H9 (cell line): ENCODE data around the gene BARX2. TPM values are rescaled to one million over a fixed set of nuclear protein-coding genes. Genes with fewer than 3 reads are reported as not detected.

Experiments
- DNase-seq: peaks from one replicate; pipeline ENCODE4 v3.0.0-alpha.2; 2017
- H2AFZ ChIP-seq: one replicate; pipeline ENCODE4 v1.6.1; 2013; ENCODE audit warnings: mild to moderate bottlenecking, low read length, control low read depth, moderate library complexity
- H2AK5ac ChIP-seq: 2 replicates; pipeline ENCODE4 v1.6.1; 2013; ENCODE audit warnings: low read length, control low read depth, mixed read lengths; ENCODE audit not compliant: insufficient read length
- H2BK120ac ChIP-seq: one replicate; pipeline ENCODE4 v1.6.1; 2013; ENCODE audit warnings: low read depth, mild to moderate bottlenecking, low read length, control low read depth, inconsistent platforms; ENCODE audit not compliant: poor library complexity, severe bottlenecking
- H2BK12ac ChIP-seq: 2 replicates; pipeline ENCODE4 v1.6.1; 2013; ENCODE audit warnings: low read length, control low read depth, mixed read lengths, low read depth; ENCODE audit not compliant: insufficient read length
- H2BK15ac ChIP-seq: 2 replicates; pipeline ENCODE4 v1.6.1; 2013; ENCODE audit warnings: low read depth, low read length, control low read depth
- H2BK20ac ChIP-seq: one replicate; pipeline ENCODE4 v1.6.1; 2013; ENCODE audit warnings: low read depth, mild to moderate bottlenecking, low read length, control low read depth, inconsistent platforms; ENCODE audit not compliant: poor library complexity, severe bottlenecking
- H2BK5ac ChIP-seq: 2 replicates; pipeline ENCODE4 v1.6.1; 2013; ENCODE audit warnings: low read length, control low read depth, mixed read lengths; ENCODE audit not compliant: insufficient read length
- H3K14ac ChIP-seq: 2 replicates; pipeline ENCODE4 v1.6.1; 2013; ENCODE audit warnings: low read length, control low read depth; ENCODE audit not compliant: insufficient read depth
- H3K18ac ChIP-seq: 2 replicates; pipeline ENCODE4 v1.6.1; 2013; ENCODE audit warnings: low read depth, mild to moderate bottlenecking, mixed read lengths, low read length, control low read depth; ENCODE audit not compliant: insufficient read length
- H3K23ac ChIP-seq: 2 replicates; pipeline ENCODE4 v1.6.1; 2013; ENCODE audit warnings: low read length, control low read depth, mixed read lengths, low read depth; ENCODE audit not compliant: insufficient read length
- H3K23me2 ChIP-seq: 2 replicates; pipeline ENCODE4 v1.6.1; 2013; ENCODE audit warnings: low read depth, mild to moderate bottlenecking, mixed read lengths, low read length, control low read depth; ENCODE audit not compliant: insufficient read length, poor library complexity, severe bottlenecking
- H3K27ac ChIP-seq: 2 replicates; pipeline ENCODE4 v1.5.1; 2013; ENCODE audit warnings: low read length, control low read depth, mixed read lengths, low read depth; ENCODE audit not compliant: insufficient read length
- H3K27me3 ChIP-seq: 2 replicates; pipeline ENCODE4 v1.6.1; 2013; ENCODE audit warnings: low read length, control low read depth, inconsistent platforms; ENCODE audit not compliant: insufficient read depth
- H3K4ac ChIP-seq: 2 replicates; pipeline ENCODE4 v1.6.1; 2013; ENCODE audit warnings: low read depth, mild to moderate bottlenecking, control low read depth, inconsistent platforms, low read length, moderate library complexity
- H3K4me1 ChIP-seq: 2 replicates; pipeline ENCODE4 v1.6.1; 2013; ENCODE audit warnings: low read length, control low read depth, inconsistent platforms; ENCODE audit not compliant: insufficient read depth
- H3K4me2 ChIP-seq: 2 replicates; pipeline ENCODE4 v1.6.1; 2013; ENCODE audit warnings: low read length, control low read depth, mixed read lengths; ENCODE audit not compliant: insufficient read length, insufficient read depth
- H3K56ac ChIP-seq: 2 replicates; pipeline ENCODE4 v1.6.1; 2013; ENCODE audit warnings: low read depth, mild to moderate bottlenecking, mixed read lengths, low read length, control low read depth; ENCODE audit not compliant: insufficient read length
- H3K79me1 ChIP-seq: 2 replicates; pipeline ENCODE4 v1.6.1; 2013; ENCODE audit warnings: low read depth, mild to moderate bottlenecking, moderate library complexity, low read length, control low read depth, inconsistent platforms; ENCODE audit not compliant: insufficient read depth, poor library complexity, severe bottlenecking
- H3K79me2 ChIP-seq: 2 replicates; pipeline ENCODE4 v1.6.1; 2013; ENCODE audit warnings: low read length, control low read depth, inconsistent platforms; ENCODE audit not compliant: insufficient read depth
- H3K9ac ChIP-seq: 2 replicates; pipeline ENCODE4 v1.6.1; 2013; ENCODE audit warnings: low read length, control low read depth, mixed read lengths; ENCODE audit not compliant: insufficient read length; ENCODE audit errors: extremely low read depth
- H3K9me3 ChIP-seq: one replicate; pipeline ENCODE4 v1.6.1; 2013; ENCODE audit warnings: low read depth, low read length, inconsistent platforms; ENCODE audit not compliant: control insufficient read depth
- H3T11ph ChIP-seq: one replicate; pipeline ENCODE4 v1.6.1; 2013; ENCODE audit warnings: mild to moderate bottlenecking, low read length, control low read depth, inconsistent platforms
- H4K20me1 ChIP-seq: one replicate; pipeline ENCODE4 v1.6.1; 2013; ENCODE audit not compliant: control insufficient read depth, insufficient read length, insufficient read depth
- H4K5ac ChIP-seq: 2 replicates; pipeline ENCODE4 v1.6.1; 2013; ENCODE audit warnings: low read depth, mild to moderate bottlenecking, mixed read lengths, low read length, control low read depth; ENCODE audit not compliant: insufficient read length
- H4K8ac ChIP-seq: replicated peaks from 2 replicates; pipeline ENCODE4 v1.6.1; 2013; ENCODE audit warnings: low read length, control low read depth, mixed read lengths, low read depth; ENCODE audit not compliant: insufficient read length
- H4K91ac ChIP-seq: 2 replicates; pipeline ENCODE4 v1.6.1; 2013; ENCODE audit warnings: low read depth, mild to moderate bottlenecking, moderate library complexity, mixed read lengths, low read length, control low read depth; ENCODE audit not compliant: insufficient read length
- H3K27ac Mint-ChIP-seq, 3 experiments: 2 replicates in 2 of 3; 3 replicates in 1 of 3; pipeline ENCODE4 v1.8.0; 2020 to 2021; ENCODE audit warnings: mixed read lengths in 3 of 3, mild to moderate bottlenecking in 1 of 3, moderate library complexity in 1 of 3
- H3K27me3 Mint-ChIP-seq: 2 replicates; pipeline ENCODE4 v1.8.0; 2021; ENCODE audit warnings: low read depth, mild to moderate bottlenecking, moderate library complexity, mixed read lengths
- H3K36me3 Mint-ChIP-seq, 3 experiments: 2 replicates in 2 of 3; 3 replicates in 1 of 3; pipeline ENCODE4 v1.8.0; 2020 to 2021; ENCODE audit warnings: low read depth in 3 of 3, mixed read lengths in 3 of 3; ENCODE audit not compliant: insufficient read depth in 1 of 3
- H3K4me1 Mint-ChIP-seq, 2 experiments: 2 replicates each; pipeline ENCODE4 v1.8.0; 2020; ENCODE audit warnings: mixed read lengths in 2 of 2
- H3K4me3 Mint-ChIP-seq, 2 experiments: 2 replicates in 1 of 2; 3 replicates in 1 of 2; pipeline ENCODE4 v1.8.0; 2020 to 2021; ENCODE audit warnings: mild to moderate bottlenecking in 2 of 2, mixed read lengths in 2 of 2, moderate library complexity in 1 of 2
- H3K9me3 Mint-ChIP-seq, 2 experiments: 2 replicates in 1 of 2; 3 replicates in 1 of 2; pipeline ENCODE4 v1.8.0; 2020; ENCODE audit warnings: mild to moderate bottlenecking in 2 of 2, mixed read lengths in 2 of 2, moderate library complexity in 1 of 2
- WGBS: extraction: QIAGEN DNeasy Blood & Tissue Kit; methylation state at CpG from one replicate; pipeline ENCODE4 v1.1.7; 2013; ENCODE audit warnings: missing lambda C conversion rate, low lambda C conversion rate, mixed read lengths; ENCODE audit not compliant: insufficient read length; ENCODE audit errors: extremely low coverage; 5-methylcytosine and 5-hydroxymethylcytosine counted together
- total RNA-seq: library from RNA; stranded (reverse); gene quantifications from 2 replicates; pipeline ENCODE4 v1.2.1, GENCODE V29; 2021
- TF ChIP-seq, protein P1 (sequence below): fragments of 200-600 bp; sonication (generic); conservative IDR thresholded peaks from 3 replicates; pipeline ENCODE4 v1.8.0; 2021; ENCODE audit warnings: antibody characterized with exemption, mild to moderate bottlenecking

BARX2 gene
- total RNA-seq, 1 experiment from 2014 or later, result not detected

DNA sequence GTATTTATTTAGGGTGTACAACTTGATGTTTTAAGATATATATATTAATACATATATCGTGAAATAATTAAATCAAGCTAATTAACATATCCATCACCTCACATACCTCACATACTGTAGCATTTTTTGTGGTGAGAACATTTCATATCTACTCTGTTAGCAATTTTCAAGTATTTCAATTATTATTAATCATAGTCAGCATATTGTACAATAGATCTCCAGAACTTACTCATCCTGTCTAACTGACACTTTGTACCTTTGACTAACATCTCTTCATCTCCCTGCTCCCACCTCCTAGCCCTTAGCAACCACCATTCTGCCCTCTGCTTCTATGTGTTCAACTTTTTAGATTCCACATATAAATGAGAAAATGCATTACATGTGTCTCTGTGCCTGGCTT is 108.4 kb downstream of the BARX2 start:
- no peak overlapping the region for H2BK20ac ChIP-seq
- no CpG with 5 or more reads among the region's 1 CpG for WGBS
- no peak overlapping the region for H3K56ac ChIP-seq
- H3K9ac ChIP-seq, result no peak overlapping the region
- H3K79me2 ChIP-seq, result no peaks in the 10 kb centered on the region
- no peaks in the 10 kb centered on the region for H3K23me2 ChIP-seq
- H2BK12ac ChIP-seq, result no peak overlapping the region
- H2BK15ac ChIP-seq, result no peak overlapping the region
- H2AK5ac ChIP-seq, result no peak overlapping the region
- H4K91ac ChIP-seq, result no peak overlapping the region
- no peak overlapping the region for H3K4ac ChIP-seq
- H3K27ac ChIP-seq, result no peak overlapping the region
- Mint-ChIP-seq H3K36me3 (no peaks in the 10 kb centered on the region; a peak in 1 of 7 replicates), H3K4me1 (no peaks in the 10 kb centered on the region), H3K27ac (no peak overlapping the region), H3K4me3 (no peak overlapping the region), H3K9me3 (peaks cover 7% of the 10 kb centered on the region in 2 experiments; a peak in 4 of 5 replicates), H3K27me3 (peaks cover 16% of the 10 kb centered on the region)
- TF ChIP-seq, protein P1, sequence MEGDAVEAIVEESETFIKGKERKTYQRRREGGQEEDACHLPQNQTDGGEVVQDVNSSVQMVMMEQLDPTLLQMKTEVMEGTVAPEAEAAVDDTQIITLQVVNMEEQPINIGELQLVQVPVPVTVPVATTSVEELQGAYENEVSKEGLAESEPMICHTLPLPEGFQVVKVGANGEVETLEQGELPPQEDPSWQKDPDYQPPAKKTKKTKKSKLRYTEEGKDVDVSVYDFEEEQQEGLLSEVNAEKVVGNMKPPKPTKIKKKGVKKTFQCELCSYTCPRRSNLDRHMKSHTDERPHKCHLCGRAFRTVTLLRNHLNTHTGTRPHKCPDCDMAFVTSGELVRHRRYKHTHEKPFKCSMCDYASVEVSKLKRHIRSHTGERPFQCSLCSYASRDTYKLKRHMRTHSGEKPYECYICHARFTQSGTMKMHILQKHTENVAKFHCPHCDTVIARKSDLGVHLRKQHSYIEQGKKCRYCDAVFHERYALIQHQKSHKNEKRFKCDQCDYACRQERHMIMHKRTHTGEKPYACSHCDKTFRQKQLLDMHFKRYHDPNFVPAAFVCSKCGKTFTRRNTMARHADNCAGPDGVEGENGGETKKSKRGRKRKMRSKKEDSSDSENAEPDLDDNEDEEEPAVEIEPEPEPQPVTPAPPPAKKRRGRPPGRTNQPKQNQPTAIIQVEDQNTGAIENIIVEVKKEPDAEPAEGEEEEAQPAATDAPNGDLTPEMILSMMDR, result no peak
- no peak overlapping the region for H3K18ac ChIP-seq
- H2BK5ac ChIP-seq, result no peak overlapping the region
- no peak overlapping the region for H2BK120ac ChIP-seq
- no peak for DNase-seq
- H3K4me1 ChIP-seq, result no peaks in the 10 kb centered on the region
- H3K23ac ChIP-seq, result no peak overlapping the region
- no peaks in the 10 kb centered on the region for H3K9me3 ChIP-seq
- no peaks in the 10 kb centered on the region for H3K79me1 ChIP-seq
- no peak overlapping the region for H3K4me2 ChIP-seq
- no peaks in the 10 kb centered on the region for H4K20me1 ChIP-seq
- H3K14ac ChIP-seq, result no peak overlapping the region
- H2AFZ ChIP-seq, result no peak overlapping the region
- H4K5ac ChIP-seq, result no peak overlapping the region
- H3K27me3 ChIP-seq, result no peaks in the 10 kb centered on the region
- no peak overlapping the region for H3T11ph ChIP-seq
- H4K8ac ChIP-seq, result no peak overlapping the region
